ENCODE data around the gene STT3B.

STT3B gene

GRCh38 chr3:31676556-31676955 is 143.8 kb downstream of the STT3B start:
- no peak overlapping the region for H3K4me3 ChIP-seq (ENCODE audit: control insufficient read depth, low read depth, low read length)
- no peak for TF ChIP-seq CTCF (IDR thresholded peaks at IDR 0.05; ENCODE audit: control insufficient read depth, insufficient read depth, low read depth, low read length, missing control alignments)
- no peak for DNase-seq (ENCODE audit: low read depth)

- no peak overlapping the region for H3K4me3 ChIP-seq (ENCODE audit: control insufficient read depth, low read depth, low read length)
- TF ChIP-seq CTCF (IDR thresholded peaks at IDR 0.05; ENCODE audit: control insufficient read depth, insufficient read depth, low read depth, low read length, missing control alignments), result no peak
Observed at GRCh38 chr3:31680072-31680870, 147.5 kb downstream of the STT3B start.

More at GRCh38 chr3:31680072-31680870, 147.5 kb downstream of the STT3B start:
- no peak for DNase-seq (ENCODE audit: low read depth)

Measured in AG09309 (cell line).